DMS53 treated with DMSO at 0.1 percent for 48 hours (cell line): ENCODE results near the gene ATG16L2.
"Not testable (repeated sequence)": the region's sequence is repeated elsewhere in the genome, so short reads cannot be mapped to it uniquely, and the experiment has no call there.

Experiments used
- DNase-seq: peaks from one replicate; lab custom pipeline; 2025; ENCODE audit not compliant: unreplicated experiment; lab: John Stamatoyannopoulos, UW

The ATG16L2 gene

GRCh38 chr11:72778535-72779494, 35.4 kb upstream of the ATG16L2 start:
- DNase-seq, result peak; percentile 56

GRCh38 chr11:72779495-72780128, 34.6 kb upstream of the ATG16L2 start:
- DNase-seq, result no peak

- DNase-seq, result no peak
Measured at GRCh38 chr11:72780296-72781062, 33.7 kb upstream of the ATG16L2 start.

GRCh38 chr11:72781063-72781312, 33.2 kb upstream of the ATG16L2 start:
- peak; percentile 51 for DNase-seq

- DNase-seq, result peak; percentile 64
Measured at GRCh38 chr11:72781313-72782080, 32.7 kb upstream of the ATG16L2 start.

GRCh38 chr11:72782081-72782920, 31.9 kb upstream of the ATG16L2 start:
- peak; percentile 93 for DNase-seq

GRCh38 chr11:72783144-72783905, 30.9 kb upstream of the ATG16L2 start:
- DNase-seq, result no peak

GRCh38 chr11:72784662-72785061, 29.5 kb upstream of the ATG16L2 start:
- DNase-seq, result no peak

GRCh38 chr11:72786305-72787215, 27.7 kb upstream of the ATG16L2 start:
- peak; percentile 100 for DNase-seq

- DNase-seq, result peak; percentile 100
Measured at GRCh38 chr11:72787216-72788104, 26.8 kb upstream of the ATG16L2 start.

GRCh38 chr11:72788241-72788640, 26.0 kb upstream of the ATG16L2 start:
- DNase-seq, result no peak

- DNase-seq, result no peak
Measured at GRCh38 chr11:72789493-72790131, 24.6 kb upstream of the ATG16L2 start.

GRCh38 chr11:72791228-72791627, 23.0 kb upstream of the ATG16L2 start:
- DNase-seq, result not testable (repeated sequence)

GRCh38 chr11:72792437-72793021, 21.7 kb upstream of the ATG16L2 start:
- no peak for DNase-seq

- no peak for DNase-seq
Measured at GRCh38 chr11:72793076-72793424, 21.2 kb upstream of the ATG16L2 start.
